ENCODE measurements around the gene RNF217.

RNF217 gene

GRCh38 chr6:124987999-124988591 is 25.9 kb downstream of the RNF217 start:
- DNase-seq (ENCODE audit: low read depth, low spot score), result no peak

DNA sequence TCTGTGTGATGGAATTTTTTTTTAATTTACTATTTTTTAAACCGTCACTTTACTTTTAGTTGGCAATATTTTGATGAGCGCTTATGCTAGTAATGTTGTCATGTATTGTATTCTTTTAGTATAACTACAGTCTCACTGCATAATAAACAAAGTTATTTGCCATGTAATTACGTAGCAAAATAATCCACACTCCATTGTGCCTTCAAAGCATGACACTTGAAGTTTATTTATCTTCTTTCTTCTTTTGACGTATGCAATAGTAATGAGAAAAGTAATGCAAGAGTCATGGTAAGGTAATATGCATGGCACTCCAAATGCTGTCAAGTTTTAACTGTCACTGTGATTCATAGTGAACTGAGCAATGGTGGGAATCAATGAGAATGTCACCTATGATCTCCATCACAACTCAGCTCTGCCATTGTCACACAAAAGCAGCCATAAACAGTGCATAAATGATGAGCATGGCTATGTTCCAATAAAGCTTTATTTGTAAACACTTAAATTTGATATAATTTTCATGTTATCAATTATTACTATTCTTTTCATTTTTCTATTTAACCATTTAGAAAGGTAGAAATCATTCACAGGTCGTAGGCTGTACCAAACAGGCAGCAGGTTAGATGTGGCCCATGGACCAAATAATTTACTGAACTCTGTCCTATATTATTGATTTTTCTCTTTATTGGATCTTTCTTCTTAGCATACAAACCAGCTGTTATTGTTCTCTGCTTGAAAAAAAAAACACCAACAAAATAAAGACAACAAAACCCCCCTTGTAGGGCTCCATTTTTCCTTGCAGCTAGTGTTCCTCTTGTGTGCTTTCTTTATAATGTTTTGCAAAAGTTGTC is 27.1 kb downstream of the RNF217 start:
- DNase-seq (ENCODE audit: low read depth, low spot score), result no peak

- no peak for DNase-seq (ENCODE audit: low read depth, low spot score)
These were observed 28.8 kb downstream of the RNF217 start for GRCh38 chr6:124990988-124991387.

GRCh38 chr6:124991764-124992295 is 29.6 kb downstream of the RNF217 start:
- DNase-seq (ENCODE audit: low read depth, low spot score), result no peak

- no peak for DNase-seq (ENCODE audit: low read depth, low spot score)
These were observed 31.1 kb downstream of the RNF217 start for GRCh38 chr6:124993327-124993726.

DNA sequence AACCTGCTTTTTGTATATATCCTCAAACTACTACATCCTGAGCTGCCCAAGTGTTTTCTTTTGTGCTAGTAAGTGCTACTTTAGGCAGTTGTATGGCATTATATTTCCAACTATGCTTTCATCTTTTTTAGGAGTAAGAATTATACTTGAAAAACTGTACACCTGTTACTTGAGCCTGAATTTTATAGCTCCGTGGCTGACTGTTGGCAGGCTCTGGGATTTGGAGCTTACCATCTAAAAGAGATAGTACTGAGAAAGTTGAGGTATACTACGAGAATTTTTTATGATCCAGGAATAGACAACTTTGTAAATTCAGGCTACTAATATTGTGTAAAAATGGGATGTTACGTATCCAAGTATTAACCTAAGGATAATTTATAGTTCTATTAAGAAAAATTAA is 32.4 kb downstream of the RNF217 start:
- DNase-seq (ENCODE audit: low read depth, low spot score), result no peak

GRCh38 chr6:124995131-124995530 is 32.9 kb downstream of the RNF217 start:
- no peak for DNase-seq (ENCODE audit: low read depth, low spot score)

DNA sequence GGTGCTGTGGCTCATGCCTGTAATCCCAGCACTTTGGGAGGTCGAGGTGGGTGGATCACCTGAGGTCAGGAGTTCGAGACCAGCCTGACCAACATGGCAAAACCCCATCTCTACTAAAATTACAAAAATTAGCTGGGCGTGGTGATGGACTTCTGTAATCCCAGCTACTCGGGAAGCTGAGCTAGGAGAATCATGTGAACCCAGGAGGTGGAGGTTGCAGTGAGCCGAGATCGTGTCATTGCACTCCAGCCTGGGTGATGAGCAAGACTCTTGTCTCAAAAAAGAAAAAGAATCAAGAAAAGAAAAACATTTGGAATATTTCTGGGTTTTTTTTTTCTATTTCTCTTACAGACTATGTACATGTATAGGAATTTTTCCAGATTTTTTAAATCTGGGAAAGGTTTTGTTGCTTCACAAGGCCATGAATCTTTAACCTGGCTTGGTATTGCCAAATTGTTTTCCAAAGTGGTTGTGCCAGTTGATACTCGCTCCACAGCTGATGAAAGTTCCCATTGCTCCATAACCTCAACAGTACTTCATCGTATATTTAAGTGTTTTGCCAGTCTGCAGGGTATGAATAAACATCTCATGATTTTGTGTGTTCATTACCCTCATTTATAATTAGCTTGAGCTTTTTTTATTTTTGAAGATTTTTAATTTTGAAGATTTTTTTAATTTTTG is 33.5 kb downstream of the RNF217 start:
- DNase-seq (ENCODE audit: low read depth, low spot score), result no peak

GRCh38 chr6:124996411-124996810 is 34.2 kb downstream of the RNF217 start:
- no peak for DNase-seq (ENCODE audit: low read depth, low spot score)

- no peak for DNase-seq (ENCODE audit: low read depth, low spot score)
These were observed 35.1 kb downstream of the RNF217 start for GRCh38 chr6:124997196-124997875.

DNA sequence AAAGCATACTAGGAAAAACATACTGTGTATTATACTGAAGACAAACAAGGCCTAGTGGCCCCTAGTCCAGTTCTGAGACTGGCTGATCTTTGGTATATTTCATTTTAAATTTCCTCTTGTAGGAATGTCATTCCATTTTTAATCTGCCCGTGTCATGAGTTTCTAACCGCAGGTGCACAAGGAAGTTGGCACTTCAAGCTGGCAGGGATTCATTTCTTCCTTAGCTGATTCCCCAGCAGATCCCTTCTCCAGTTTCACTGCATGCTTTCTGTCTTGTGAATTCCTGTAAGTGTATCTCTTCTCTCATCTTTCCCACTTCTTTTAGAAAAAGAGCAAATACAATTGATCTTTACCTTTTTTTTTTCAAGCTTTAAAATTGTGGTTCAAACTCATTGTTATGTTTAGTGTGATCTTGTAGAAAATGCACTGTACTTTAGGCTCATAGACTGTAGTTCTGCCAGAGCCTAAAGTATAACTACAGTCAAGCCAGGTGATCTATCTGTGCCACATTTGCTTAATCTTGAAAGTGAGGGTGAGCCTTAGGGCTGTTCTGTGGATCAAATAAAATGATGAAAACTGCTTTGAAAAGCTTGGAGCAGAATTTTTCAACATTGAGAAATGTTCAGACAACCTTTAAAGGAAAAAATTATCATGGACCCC is 37.0 kb downstream of the RNF217 start:
- DNase-seq (ENCODE audit: low read depth, low spot score), result no peak

DNA sequence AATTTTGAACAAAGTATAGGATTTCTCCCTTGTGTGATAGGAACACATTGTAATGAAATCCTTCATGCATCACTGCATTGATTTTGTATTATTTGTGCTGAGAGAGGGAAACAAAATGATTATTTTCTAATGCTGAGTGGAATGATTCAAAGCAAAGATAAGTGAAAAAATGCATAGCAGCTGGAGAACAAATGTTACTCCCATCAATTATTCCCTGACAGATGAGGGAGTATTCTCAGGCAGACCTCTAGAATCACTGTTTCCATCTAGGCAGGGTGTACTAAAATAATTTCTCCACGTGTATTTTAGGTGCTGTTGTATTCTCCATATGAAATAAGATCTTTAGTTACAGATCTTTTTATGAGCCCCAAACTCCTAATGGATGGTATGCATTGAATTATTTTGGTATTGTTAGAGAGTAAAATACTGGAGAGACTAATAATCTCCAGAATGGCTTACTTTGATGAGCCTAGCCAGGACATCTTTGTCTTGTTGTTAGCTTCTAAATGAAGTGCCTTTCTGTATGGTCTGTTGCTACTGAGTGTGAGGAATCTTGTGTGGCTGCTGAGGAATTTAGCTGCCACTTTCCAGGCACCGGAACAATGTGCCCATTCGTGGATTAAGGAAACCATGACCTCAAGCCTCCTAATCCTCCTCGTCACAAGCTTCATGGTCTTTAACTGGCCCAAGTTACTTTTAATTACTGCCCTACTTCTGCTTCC is 39.6 kb downstream of the RNF217 start:
- no peak for DNase-seq (ENCODE audit: low read depth, low spot score)

DNA sequence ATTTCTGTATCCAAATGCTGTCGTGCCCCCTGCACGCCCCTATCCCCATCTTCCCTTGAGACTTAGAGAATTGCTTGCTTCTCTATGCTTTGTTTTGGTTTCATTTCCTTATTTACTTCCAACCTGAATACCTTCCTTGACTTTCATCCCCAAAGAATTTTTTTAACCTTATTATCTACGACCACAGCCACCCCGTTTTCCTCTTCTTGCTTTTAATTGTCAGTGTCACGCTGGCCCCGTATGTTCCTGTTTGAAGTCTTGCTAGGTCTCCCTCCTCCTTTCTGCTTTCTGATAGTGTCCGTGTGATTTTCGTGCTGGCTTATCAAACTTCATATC is 40.1 kb downstream of the RNF217 start:
- no peak for DNase-seq (ENCODE audit: low read depth, low spot score)

DNA sequence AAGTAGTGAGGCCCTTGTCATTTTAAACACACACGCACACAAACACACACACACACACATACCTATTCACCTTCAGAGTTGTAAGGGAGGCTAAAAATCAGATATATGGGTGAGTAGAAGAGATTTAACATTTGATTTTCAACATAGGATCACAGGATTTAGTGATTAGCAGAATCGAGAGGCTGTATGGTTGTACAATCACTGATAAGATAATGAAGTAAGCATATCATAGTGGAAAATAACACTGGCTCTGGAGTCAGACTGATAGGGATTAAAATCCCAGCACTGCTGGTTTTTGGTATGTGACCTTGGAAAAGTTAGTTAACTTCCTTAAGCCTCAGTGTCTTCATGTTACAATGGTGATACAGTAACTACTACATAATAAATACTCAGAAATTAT is 40.8 kb downstream of the RNF217 start:
- DNase-seq (ENCODE audit: low read depth, low spot score), result no peak

- no peak for DNase-seq (ENCODE audit: low read depth, low spot score)
These were observed 42.0 kb downstream of the RNF217 start for GRCh38 chr6:125004198-125004597.

DNA sequence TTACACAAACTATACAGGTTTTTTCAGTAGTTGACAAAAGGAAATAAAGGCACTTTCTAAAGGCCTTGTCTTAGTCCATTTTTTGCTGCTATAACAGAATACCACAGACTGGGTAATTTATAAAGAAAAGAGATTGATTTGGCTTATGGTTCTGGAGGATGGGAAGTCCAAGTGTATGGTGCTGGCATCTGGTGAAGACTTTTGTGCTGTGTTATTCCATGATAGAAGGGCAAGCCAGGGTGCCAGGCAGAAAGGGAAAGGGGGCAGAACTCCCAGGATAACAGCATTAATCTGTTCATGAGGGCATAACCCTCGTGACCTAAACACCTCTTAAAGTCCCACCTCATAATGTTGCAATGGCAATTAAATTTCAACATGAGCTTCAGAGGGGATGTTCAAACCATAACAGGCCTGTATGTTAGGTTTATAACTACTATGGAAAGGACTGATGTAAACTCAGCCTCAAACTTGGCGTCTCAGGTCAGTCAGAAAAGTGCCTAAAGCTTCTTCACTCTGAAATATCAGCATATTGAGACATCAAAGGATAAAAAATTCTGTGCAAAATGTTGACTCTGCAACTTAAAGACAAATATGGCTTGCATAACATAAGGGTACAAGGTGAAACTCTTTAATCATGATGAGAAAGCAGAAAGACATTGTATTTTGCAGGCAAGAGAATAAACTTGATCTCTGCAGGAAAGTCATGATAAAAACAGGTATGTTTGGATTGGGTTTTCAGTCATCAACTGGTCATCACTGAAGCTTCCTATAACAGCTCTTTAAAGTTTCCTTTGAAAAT is 42.8 kb downstream of the RNF217 start:
- no peak for DNase-seq (ENCODE audit: low read depth, low spot score)

- no peak for DNase-seq (ENCODE audit: low read depth, low spot score)
These were observed 46.0 kb downstream of the RNF217 start for GRCh38 chr6:125008261-125008703.

- DNase-seq (ENCODE audit: low read depth, low spot score), result no peak
These were observed 46.7 kb downstream of the RNF217 start for GRCh38 chr6:125008957-125009356.

DNA sequence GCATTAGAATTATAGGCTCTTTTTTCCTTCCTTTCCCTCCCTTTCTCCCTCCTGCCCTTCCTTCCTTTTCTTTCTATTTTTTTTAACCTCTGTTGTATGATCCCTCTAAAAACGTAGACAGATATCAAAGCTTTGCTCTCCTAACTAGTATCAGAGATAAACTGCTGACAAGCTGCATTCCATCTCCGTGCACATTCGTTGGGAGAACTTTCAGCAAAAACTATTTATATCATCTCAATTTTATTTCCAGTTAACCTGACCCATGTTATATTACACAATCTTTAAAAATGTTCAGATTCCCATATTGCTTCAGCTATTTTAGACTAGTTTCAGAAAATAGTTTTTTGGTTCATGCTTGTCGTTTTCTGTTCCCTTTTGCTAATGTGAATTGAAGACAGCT is 47.3 kb downstream of the RNF217 start:
- DNase-seq (ENCODE audit: low read depth, low spot score), result no peak

All from smooth muscle cell of the brain vasculature (primary cell).